Measurements from ENCODE around the gene GNA12. TPM values are rescaled to one million over a fixed set of nuclear protein-coding genes. Genes with fewer than 3 reads are reported as not detected.

Gene GNA12
- total and polyA plus RNA-seq, 9 of the 15 experiments (the other 6 are each of a cell fraction or from before 2014, with no cell fraction given) = 0.65 to 32.7 (median 9.6) TPM

DNA sequence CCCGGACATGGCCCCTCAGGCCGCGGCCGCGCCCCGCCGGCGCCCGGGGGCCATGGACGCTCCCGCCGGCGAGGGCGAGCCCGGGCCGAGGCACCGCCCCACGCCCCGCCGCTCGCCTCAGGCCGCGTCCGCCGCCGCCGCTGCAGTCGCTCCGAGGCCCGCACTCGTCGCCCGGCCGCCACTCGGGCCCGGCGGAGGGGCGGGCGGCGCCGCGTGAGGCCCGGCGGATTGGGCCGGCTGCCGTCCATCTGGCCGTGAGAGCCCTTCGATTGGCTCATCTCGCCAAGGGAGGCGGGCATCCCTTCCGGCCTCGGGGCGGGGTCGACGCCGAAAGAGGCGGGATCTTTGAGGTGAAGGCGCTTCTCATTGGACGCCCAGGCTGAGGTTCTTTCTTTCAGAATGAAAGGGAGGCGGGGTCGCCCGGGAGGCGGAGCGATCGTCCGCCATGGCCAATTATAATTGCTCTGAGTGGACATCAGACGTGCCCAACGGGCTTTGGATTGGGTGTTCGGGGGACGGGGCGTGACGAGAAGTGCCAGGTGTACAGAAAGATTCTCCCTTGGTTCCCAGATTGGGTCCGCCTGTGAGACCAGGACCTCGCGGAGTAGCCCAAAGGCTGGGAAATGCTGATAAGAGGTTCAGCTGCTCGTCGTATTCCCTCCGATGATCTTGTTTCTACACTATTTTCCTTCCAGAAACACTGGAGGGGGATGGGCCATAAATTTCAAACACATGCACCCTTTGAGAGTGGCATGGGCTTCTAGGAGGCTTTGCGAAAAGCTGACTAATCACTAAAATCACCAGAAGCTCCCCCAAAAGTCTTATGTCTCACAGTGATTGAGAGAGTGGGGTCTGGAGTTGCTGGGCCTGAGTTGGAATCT is at the start of gene GNA12 (continued):
- TF ChIP-seq, protein P1, sequence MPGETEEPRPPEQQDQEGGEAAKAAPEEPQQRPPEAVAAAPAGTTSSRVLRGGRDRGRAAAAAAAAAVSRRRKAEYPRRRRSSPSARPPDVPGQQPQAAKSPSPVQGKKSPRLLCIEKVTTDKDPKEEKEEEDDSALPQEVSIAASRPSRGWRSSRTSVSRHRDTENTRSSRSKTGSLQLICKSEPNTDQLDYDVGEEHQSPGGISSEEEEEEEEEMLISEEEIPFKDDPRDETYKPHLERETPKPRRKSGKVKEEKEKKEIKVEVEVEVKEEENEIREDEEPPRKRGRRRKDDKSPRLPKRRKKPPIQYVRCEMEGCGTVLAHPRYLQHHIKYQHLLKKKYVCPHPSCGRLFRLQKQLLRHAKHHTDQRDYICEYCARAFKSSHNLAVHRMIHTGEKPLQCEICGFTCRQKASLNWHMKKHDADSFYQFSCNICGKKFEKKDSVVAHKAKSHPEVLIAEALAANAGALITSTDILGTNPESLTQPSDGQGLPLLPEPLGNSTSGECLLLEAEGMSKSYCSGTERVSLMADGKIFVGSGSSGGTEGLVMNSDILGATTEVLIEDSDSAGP (CRISPR knock-in tag; IDR thresholded peaks at IDR 0.05) = no peak
- TF ChIP-seq SP2 (IDR thresholded peaks at IDR 0.05; ENCODE audit: extremely low read depth, low read depth, low read length, poor library complexity, severe bottlenecking) (peak; percentile 81), SOX6 (IDR thresholded peaks at IDR 0.05) (no peak), L3MBTL2 (IDR thresholded peaks at IDR 0.05) (peak; percentile 31; the same call in 1 of the 2 replicates), PCBP1 (IDR thresholded peaks at IDR 0.05; ENCODE audit: low read depth, low read length, poor library complexity, severe bottlenecking) (no peak), ZNF766 (CRISPR knock-in tag; conservative IDR thresholded peaks at IDR 0.05) (no peak), MEF2A (IDR thresholded peaks at IDR 0.05; ENCODE audit: control insufficient read depth, low read depth, low read length) (no peak), ZNF561 (CRISPR knock-in tag; conservative IDR thresholded peaks at IDR 0.05) (no peak), MYC (IDR thresholded peaks at IDR 0.05; ENCODE audit: low read depth, low read length) (no peak), MYC (CRISPR knock-in tag; IDR thresholded peaks at IDR 0.05; ENCODE audit: borderline replicate concordance, low read depth) (no peak), RBM14 (IDR thresholded peaks at IDR 0.05; ENCODE audit: borderline replicate concordance, insufficient read depth, low read depth, low read length) (no peak), RBM22 (IDR thresholded peaks at IDR 0.05; ENCODE audit: low read depth, low read length, poor library complexity, severe bottlenecking) (no peak), CBFA2T3 (IDR thresholded peaks at IDR 0.05) (peak; percentile 80), MEIS2 (IDR thresholded peaks at IDR 0.05; ENCODE audit: partially characterized antibody) (peak; percentile 21), ZNF253 (CRISPR knock-in tag; conservative IDR thresholded peaks at IDR 0.05) (no peak)
- TF ChIP-seq, protein P2, sequence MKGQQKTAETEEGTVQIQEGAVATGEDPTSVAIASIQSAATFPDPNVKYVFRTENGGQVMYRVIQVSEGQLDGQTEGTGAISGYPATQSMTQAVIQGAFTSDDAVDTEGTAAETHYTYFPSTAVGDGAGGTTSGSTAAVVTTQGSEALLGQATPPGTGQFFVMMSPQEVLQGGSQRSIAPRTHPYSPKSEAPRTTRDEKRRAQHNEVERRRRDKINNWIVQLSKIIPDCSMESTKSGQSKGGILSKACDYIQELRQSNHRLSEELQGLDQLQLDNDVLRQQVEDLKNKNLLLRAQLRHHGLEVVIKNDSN (CRISPR knock-in tag; IDR thresholded peaks at IDR 0.05) = no peak
- TF ChIP-seq, protein P3, sequence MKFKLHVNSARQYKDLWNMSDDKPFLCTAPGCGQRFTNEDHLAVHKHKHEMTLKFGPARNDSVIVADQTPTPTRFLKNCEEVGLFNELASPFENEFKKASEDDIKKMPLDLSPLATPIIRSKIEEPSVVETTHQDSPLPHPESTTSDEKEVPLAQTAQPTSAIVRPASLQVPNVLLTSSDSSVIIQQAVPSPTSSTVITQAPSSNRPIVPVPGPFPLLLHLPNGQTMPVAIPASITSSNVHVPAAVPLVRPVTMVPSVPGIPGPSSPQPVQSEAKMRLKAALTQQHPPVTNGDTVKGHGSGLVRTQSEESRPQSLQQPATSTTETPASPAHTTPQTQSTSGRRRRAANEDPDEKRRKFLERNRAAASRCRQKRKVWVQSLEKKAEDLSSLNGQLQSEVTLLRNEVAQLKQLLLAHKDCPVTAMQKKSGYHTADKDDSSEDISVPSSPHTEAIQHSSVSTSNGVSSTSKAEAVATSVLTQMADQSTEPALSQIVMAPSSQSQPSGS (CRISPR knock-in tag; IDR thresholded peaks at IDR 0.05) = no peak
- TF ChIP-seq, protein P4, sequence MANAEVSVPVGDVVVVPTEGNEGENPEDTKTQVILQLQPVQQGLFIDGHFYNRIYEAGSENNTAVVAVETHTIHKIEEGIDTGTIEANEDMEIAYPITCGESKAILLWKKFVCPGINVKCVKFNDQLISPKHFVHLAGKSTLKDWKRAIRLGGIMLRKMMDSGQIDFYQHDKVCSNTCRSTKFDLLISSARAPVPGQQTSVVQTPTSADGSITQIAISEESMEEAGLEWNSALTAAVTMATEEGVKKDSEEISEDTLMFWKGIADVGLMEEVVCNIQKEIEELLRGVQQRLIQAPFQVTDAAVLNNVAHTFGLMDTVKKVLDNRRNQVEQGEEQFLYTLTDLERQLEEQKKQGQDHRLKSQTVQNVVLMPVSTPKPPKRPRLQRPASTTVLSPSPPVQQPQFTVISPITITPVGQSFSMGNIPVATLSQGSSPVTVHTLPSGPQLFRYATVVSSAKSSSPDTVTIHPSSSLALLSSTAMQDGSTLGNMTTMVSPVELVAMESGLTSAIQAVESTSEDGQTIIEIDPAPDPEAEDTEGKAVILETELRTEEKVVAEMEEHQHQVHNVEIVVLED (CRISPR knock-in tag; IDR thresholded peaks at IDR 0.05) = peak; percentile 65
- TF ChIP-seq, protein P5, sequence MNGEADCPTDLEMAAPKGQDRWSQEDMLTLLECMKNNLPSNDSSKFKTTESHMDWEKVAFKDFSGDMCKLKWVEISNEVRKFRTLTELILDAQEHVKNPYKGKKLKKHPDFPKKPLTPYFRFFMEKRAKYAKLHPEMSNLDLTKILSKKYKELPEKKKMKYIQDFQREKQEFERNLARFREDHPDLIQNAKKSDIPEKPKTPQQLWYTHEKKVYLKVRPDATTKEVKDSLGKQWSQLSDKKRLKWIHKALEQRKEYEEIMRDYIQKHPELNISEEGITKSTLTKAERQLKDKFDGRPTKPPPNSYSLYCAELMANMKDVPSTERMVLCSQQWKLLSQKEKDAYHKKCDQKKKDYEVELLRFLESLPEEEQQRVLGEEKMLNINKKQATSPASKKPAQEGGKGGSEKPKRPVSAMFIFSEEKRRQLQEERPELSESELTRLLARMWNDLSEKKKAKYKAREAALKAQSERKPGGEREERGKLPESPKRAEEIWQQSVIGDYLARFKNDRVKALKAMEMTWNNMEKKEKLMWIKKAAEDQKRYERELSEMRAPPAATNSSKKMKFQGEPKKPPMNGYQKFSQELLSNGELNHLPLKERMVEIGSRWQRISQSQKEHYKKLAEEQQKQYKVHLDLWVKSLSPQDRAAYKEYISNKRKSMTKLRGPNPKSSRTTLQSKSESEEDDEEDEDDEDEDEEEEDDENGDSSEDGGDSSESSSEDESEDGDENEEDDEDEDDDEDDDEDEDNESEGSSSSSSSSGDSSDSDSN (IDR thresholded peaks at IDR 0.05; ENCODE audit: borderline replicate concordance in 1 of 2, low read depth in 2 of 2, low read length in 2 of 2) = no peak

Measured in K562 (cell line).